Adipose tissue (tissue), 3 donors: ENCODE measurements around the gene CWF19L2. TPM values are rescaled to one million over a fixed set of nuclear protein-coding genes. Genes with fewer than 3 reads are reported as not detected.
"Not testable (repeated sequence)": the region's sequence is repeated elsewhere in the genome, so short reads cannot be mapped to it uniquely, and the experiment has no call there.

ENCODE experiments used
- H3K27ac ChIP-seq: one replicate; pipeline ENCODE4 v1.5.1; 2013; ENCODE audit warnings: low read depth, low read length
- WGBS, 3 donors: extraction: QIAGEN DNeasy Blood & Tissue Kit; methylation state at CpG; one replicate each; pipeline ENCODE4 v1.1.7; 2013; 5-methylcytosine and 5-hydroxymethylcytosine counted together
- polyA plus RNA-seq, 3 donors: library from polyadenylated mRNA; stranded (reverse); fragments of 200-250 nt; gene quantifications; one replicate each; pipeline ENCODE4 v1.2.3, GENCODE V29; 2013
- donor health status: healthy with polysubstance abuse.
- donor health status: Bipolar disorder and iron deficiency.
- donor health status: healthy.

CWF19L2 gene
- polyA plus RNA-seq, 3 donors = 2.8 to 8.4 (median 4.9) TPM

DNA sequence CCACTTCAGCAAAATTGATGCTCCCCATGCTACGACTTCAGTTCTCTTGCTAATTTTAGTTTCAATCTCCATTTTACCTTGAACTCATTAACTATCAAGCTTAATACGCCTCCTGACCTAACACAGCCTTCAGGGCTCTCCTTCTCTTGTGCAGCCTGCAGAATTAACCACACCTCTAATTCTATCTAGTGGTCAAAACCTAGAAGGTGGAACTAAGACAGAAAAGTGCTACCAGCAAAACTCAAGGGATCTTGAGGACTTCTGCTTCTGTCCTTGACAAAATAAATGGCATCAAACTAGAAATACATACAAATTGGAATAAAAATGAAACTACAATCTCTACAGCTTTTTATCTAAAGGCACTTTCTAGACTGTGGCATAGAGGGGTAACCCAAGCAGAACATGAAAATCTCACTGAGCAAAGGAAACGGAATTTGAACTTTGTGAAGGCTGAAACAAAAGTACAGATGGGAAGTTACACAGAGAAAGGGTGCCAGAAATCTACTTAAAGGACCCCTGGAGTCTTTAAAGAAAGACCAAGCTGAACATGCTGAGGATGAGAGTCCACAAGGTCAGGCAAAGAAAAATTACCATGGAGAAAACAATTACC lies 10.7 kb downstream of the CWF19L2 start:
- WGBS, 3 donors = 85 to 94% (median 92%) methylated on average over 3 of the region's 3 CpGs

DNA sequence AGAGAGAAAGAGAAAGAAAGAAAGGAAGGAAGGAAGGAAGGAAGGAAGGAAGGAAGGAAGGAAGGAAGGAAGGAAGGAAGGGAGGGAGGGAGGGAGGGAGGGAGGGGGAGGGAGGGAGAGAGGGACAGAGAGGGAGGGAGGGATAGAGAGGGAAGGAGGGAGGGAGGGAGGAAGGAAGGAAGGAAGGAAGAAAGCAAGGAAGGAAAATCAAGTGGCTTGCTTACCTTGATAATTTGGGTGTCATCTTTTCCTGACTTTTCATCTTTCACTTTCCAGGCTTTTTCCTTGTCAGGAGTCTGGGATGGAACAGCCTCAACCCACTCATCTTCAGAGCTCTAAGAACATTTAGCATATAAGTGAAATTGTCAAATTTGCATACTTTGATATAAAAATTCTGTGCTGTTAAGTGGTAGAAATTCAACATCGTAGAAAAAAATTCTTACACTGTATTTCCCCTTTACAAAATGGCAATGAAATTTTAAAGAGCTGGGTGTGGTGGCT lies 14.9 kb downstream of the CWF19L2 start:
- no peak overlapping the region for H3K27ac ChIP-seq
- WGBS, 3 donors = 87 to 100% (median 97%) methylated on average over 1 of the region's 1 CpG

More for the DNA sequence above, 10.7 kb downstream of the CWF19L2 start:
- no peak overlapping the region for H3K27ac ChIP-seq

DNA sequence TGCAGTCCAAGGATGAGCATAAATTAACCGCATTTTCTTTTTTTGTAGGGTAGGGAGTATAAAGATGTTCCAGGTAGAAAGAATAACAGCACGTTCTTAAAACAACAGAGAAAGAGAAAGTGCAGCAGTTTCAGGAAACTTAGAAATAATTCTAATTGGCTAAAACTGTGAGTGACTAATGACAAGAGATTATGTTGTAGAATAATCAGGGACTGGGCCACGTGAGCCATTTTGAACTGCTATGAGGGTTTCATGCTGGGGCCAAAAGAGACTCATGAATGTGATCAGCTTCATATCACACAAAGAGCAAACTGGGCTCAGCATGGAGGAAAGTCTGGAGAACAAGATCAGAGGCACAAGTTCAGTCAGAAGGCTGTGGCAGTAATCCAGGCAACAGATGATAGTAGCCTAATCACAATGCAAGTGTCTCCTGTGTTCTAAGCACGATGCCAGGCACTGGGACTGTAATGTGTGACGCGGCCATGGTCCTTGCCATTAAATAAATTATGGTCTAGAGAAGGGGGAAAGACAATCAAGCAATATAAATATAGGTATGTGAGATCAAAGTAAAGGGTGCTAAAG lies 17.9 kb downstream of the CWF19L2 start:
- no peak overlapping the region for H3K27ac ChIP-seq
- 83 to 96% (median 93%) methylated on average over 6 of the region's 6 CpGs for WGBS, 3 donors

DNA sequence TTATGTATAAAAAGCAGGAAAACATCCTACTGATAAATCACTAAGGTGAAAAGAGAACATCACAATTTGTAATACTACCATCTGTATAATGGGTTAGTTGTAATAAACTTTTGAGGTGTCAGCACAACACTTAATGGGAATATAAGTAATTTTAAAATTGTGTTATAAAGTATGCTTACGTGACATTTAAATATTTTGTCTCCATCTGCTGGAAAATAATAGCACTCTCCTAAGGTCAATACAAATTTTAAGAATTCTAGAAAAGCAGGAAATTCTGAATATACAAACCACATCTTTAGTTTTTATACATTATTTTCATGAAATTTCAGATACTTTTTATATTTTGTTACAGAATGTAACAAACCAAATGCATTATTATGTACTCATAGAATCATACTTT lies 19.5 kb downstream of the CWF19L2 start:
- no peak overlapping the region for H3K27ac ChIP-seq
- 38 to 94% (median 92%) methylated on average over 1 of the region's 1 CpG for WGBS, 3 donors

DNA sequence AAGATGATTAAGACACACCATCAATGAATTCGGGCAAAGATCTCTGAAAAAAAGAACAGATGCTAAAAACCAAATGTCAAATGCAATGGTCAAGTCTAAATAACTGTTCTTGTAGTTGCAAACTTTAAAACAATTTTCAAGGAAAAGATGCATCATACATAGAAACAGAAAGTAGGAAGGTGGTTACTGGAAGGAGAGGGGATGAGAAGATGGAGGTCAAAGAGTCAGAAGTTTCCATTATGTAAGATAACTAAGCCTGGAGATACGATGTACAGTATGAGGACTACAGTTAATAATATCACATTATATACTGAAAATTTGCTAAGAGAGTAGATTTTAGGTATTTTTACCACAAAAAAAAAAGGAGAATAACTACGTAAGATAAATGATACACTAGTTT lies 27.1 kb downstream of the CWF19L2 start:
- 76 to 97% (median 94%) methylated on average over 3 of the region's 3 CpGs for WGBS, 3 donors
- no peak overlapping the region for H3K27ac ChIP-seq

DNA sequence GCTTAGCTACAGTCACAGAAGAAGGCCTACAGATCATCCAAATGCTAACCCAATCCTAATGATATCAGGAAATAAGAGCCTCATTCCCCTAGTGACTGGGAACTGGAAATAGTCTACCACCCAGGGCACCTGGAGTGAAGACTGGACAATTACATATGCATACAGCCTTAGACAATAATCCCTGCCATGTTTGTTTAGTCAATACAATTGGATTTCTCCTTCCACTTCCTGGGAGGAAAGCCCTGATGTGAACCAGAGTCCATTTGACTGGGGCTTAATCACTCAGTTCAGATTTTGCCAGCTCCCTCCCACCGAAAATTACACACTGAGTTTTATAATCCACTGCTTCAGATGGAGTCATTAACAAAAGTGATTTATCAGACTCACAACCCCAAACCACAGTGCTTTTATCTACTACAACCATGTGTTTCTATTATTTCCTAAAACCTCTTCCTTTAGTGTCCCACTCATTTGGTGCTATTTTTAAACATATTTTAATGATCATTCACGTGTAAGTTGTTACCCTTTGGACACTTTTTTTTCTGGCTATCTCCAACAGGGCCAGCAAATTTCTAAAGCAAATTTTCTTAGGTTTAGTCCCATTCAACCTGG lies 29.9 kb downstream of the CWF19L2 start:
- WGBS, 3 donors = 30 to 79% (median 42%) methylated on average over 2 of the region's 2 CpGs

DNA sequence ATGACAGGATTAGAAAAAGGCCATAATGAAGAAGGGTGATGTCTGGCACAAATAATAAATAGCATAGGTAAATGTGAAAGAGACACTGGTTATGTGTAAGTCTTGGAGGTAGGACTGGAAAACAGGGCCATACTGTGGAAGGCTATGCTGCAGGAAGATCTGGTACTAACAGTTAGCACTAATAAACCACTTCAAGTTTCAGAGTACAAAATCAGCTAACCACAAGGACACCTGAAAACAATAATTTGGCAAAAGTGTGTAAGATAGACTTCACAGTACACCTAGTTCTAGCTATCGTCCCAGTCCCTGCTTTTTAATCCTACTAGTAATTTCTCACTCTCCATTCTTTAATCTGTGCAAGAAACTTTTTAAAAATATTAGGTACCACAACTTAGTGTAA lies 44.3 kb downstream of the CWF19L2 start:
- H3K27ac ChIP-seq = no peak overlapping the region
- 82 to 91% (median 90%) methylated on average over 1 of the region's 1 CpG for WGBS, 3 donors

More for the DNA sequence above, 29.9 kb downstream of the CWF19L2 start:
- H3K27ac ChIP-seq = no peak overlapping the region

DNA sequence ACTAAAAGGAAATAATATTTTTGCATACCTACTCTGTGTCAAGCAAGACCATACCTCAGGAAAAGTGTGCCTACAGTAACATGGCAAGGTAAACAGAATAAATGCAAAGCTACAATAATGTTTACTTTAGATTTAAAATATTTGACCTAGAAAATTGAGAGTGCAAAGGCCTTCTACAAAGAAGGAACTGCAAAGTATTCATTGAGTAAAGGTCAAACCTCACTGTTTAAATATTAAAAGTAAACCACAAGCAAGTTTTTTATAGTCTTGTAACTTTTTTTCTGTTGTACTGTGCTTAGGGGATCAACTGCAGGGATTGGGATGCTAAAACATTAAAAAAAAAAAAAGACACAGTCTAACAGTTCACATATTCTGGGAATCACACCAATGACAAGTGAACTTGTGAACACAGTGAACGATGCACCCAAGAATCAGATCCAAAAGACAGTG lies 48.8 kb downstream of the CWF19L2 start:
- H3K27ac ChIP-seq = no peak overlapping the region
- 33 to 83% (median 72%) methylated on average over 1 of the region's 1 CpG for WGBS, 3 donors

DNA sequence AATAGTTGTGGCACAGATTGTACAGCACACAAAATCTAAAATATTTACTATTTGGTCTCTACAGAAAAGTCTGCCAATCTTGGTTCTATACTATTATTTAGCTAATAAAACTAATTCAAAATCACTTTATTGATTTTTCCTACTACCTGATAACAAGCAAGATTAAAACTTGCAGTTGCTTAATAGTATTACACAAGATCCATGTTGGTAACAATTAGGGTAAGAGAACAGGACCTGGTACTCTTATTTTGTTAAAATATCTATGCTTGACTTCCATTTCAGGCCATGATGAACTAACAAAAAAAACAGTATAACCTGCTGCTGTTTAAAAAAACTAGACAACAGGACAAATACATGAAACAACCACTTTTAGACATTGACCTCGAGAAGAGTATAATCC lies 52.4 kb downstream of the CWF19L2 start:
- 88 to 97% (median 91%) methylated on average over 1 of the region's 1 CpG for WGBS, 3 donors
- H3K27ac ChIP-seq = no peak overlapping the region

DNA sequence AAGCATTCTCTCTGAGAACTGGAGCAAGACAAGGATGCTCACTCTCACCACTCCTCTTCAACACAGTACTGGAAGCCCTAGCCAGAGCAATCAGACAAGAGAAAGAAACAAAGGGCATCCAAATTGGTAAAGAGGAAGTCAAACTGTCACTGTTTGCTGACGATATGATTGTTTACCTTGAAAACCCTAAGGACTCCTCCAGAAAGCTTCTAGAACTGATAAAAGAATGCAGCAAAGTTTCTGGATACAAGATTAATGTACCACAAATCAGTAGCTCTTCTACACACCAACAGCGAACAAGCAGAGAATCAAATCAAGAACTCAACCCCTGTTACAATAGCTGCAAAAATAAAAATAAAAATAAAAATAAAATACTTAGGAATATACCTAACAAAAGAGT lies 56.5 kb downstream of the CWF19L2 start:
- WGBS, 3 donors = 88 to 100% (median 89%) methylated on average over 2 of the region's 2 CpGs
- H3K27ac ChIP-seq = not testable (repeated sequence)

DNA sequence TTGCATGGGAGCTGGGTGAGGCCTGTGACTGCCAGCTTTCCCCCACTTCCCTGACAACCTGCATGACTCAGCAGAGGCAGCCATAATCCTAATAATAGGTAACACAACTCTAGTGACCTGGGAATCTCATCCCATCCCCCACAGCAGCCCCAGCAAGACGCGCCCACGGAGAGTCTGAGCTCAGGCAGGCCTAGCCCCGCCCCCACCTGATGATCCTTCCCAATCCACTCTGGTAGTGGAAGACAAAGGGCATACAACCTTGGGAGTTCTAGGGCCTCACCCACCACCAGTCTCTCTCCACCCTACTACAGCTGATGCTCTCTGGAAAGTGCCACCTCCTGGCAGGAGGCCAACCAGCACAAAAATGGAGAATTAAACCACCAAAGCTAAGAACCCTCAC lies 60.3 kb downstream of the CWF19L2 start:
- 90 to 95% (median 93%) methylated on average over 4 of the region's 4 CpGs for WGBS, 3 donors
- no peak overlapping the region for H3K27ac ChIP-seq

DNA sequence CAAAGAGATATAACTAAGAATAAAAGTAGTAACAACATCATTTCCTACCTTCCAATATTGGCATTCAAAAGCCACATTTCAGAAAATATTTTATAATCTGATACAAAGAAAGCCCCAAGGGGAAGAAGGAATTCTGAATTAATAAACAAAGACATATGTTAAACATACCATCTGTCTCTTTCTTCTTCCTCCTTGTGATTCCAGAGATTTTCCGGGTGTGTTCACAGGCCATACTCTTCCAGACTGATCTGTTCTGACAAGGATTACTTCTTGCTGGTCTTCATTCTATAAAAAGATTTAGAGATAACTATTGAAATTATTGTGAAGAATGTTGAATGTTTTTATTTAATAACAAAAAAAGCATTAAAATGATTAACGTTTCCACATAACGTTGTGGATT lies 65.0 kb downstream of the CWF19L2 start:
- H3K27ac ChIP-seq = no peak overlapping the region
- WGBS, 3 donors = 76 to 87% (median 87%) methylated on average over 3 of the region's 3 CpGs

DNA sequence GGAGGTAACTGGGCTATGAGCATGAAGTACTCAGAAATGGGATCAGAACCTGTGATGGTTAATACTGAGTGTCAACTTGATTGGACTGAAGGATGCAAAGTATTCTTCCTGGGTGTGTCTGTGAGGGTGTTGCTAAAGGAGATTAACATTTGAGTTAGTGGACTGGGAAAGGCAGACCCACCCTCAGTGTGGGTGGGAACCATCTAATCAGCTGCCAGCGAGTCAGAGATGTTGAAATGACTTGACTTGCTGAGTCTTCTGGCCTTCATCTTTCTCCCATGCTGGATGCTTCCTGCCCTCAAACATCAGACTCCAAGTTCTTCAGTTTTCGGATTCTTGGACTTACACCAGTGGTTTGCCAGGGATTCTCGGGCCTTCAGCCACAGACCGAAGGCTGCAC lies 66.9 kb downstream of the CWF19L2 start:
- H3K27ac ChIP-seq = not testable (repeated sequence)
- 96 to 98% (median 98%) methylated on average over 4 of the region's 4 CpGs for WGBS, 3 donors

DNA sequence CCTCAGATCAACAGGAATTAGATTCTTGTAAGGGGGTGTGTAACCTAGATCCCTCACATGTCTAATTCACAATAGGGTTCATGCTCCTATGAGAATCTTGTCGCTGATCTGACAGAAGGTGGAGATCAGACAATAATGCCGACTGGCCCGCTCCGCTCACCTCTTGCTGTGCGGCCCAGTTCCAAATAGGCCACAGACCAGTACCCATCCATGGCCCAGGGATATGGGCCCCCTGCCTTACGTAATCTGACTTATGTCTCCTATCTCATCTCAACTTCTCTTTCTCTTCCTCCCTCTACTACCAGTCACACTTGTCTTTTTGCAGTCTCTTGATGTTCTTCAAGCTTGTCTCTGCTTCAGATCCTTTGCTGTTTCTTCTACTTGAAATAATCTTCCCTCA lies 70.0 kb downstream of the CWF19L2 start:
- no peak overlapping the region for H3K27ac ChIP-seq
- 98% methylated on average over 6 of the region's 6 CpGs for WGBS, 3 donors

DNA sequence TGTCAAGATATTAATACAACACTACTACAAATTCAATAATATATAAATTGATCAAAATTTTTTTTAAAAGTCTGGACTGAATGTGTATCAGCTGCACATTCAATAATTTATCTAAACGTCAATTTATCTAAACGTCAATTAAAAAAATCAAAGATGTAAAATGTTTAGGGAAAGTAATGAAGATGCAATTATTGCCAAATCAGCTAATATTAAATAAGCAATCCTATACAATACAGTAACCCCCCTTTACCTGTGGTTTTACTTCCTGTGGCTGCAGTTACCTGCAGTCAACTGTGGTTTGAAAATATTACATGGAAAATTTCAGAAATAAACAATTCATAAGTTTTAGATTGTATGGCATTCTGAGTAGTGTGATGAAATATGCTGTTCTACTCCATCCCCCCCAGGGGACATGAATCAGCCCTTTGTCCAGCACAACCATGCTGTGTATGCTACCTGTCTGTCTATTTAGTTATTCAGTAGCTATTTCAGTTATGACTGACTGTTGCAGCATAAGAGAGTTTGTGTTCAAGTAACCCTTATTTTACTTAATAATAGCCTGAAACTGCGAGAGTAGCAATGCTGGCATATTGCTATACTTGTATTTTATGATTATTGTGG lies 72.2 kb downstream of the CWF19L2 start:
- H3K27ac ChIP-seq = no peak overlapping the region
- WGBS, 3 donors = 73 to 96% (median 96%) methylated on average over 3 of the region's 3 CpGs

DNA sequence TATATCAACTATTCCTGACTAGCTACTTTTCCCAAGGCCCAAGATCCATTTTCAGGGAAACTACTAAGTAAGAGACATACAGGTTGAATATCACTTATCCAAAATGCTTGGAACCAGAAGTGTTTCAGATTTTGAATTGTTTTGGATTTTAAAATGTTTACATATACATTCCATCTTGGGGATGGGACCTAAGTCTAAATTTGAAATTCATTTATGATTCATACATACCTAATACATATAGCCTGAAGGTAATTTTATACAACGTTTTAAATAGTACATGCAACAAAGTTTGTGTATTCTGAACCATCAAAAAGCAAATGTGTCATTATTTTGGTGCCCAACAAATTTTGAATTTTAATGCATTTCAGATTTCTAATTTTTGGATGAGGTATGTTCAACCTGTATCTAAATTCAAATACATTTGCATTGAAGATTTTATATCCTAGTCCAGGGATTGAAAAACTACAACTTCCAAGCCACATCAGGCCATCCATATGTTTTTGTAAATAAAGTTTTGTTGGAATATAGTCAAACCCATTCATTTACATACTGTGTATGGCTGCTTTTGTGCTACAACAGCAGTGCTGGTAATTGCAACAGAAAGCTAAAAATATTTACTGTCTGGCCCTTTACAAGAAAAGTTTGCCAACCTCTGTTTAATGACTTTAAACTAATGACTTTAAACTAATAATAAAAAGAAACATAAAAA lies 73.3 kb downstream of the CWF19L2 start:
- WGBS, 3 donors = 85 to 89% (median 89%) methylated on average over 1 of the region's 1 CpG
- no peak overlapping the region for H3K27ac ChIP-seq

DNA sequence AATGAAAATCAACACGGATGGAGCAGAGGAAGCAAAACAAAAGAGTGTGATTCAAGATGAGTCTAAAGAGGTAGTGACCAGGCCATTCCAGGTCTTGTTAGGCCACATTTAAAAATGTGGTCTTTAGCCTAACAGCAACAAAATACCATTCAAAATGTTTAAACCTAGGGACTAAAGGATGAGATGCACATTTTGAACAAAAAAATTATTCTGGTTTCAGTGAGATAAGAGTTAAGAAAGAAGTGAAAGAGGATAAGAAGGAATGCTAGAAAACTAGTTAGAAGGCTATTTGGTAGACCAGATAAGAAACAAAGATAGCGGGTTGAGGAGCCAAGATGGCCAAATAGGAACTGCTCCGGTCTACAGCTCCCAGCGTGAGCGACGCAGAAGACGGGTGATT lies 85.2 kb downstream of the CWF19L2 start:
- WGBS, 3 donors = 92 to 98% (median 93%) methylated on average over 7 of the region's 7 CpGs
- H3K27ac ChIP-seq = no peak overlapping the region

DNA sequence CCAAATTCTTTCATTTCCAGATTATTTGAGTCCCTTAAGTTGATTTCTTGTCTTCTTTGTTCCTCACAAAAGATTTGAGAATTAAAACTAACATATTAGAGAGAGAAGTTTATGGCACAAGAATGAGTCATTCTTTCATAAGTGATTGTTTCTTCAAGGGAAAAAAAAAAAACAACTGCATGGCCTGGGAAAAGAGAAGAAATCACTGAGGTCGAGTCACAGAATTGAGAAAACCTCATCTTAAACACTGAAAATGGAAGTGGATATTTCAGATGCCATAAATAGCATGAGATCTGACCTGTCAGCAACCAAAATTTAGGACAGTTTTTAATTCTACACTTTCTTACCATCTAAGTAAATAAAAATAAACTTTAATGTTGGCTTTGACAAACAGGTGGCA lies 87.2 kb downstream of the CWF19L2 start:
- WGBS, 3 donors = 50 to 73% (median 60%) methylated on average over 1 of the region's 1 CpG

DNA sequence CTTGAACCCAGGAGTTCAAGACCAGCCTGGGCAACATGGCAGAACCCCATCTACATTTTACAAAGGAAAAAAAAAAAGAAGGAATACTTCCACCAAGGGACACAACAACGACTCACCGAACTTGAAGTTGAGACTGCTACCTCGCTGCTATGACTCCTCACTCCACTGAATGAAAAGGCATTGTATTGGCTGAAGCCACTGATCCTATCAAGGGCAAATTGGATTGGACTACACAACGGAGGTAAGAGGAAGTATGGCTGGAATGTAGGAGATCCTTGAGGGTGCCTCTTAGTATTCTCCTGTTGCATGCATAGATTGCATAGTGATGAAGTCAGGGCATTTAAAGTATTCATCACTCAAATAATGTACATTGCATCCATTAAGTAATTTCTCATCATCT lies 97.9 kb downstream of the CWF19L2 start:
- H3K27ac ChIP-seq = no peak overlapping the region
- 93 to 98% (median 94%) methylated on average over 4 of the region's 4 CpGs for WGBS, 3 donors

More for the DNA sequence above, 87.2 kb downstream of the CWF19L2 start:
- H3K27ac ChIP-seq = no peak overlapping the region
